CD14-positive monocyte (primary cell): ENCODE measurements around the gene BRDT. TPM values are rescaled to one million over a fixed set of nuclear protein-coding genes. Genes with fewer than 3 reads are reported as not detected.

Experiments used
- DNase-seq, 3 donors: peaks; one replicate each; pipeline ENCODE4 v3.0.0-alpha.2; 2011 to 2022
- H2AFZ ChIP-seq: 2 replicates; pipeline ENCODE4 v1.6.0; 2012; ENCODE audit warnings: mild to moderate bottlenecking, low read depth, low read length, inconsistent platforms; ENCODE audit not compliant: insufficient read depth, poor library complexity, severe bottlenecking
- H3K27ac ChIP-seq, 2 donors: 1 replicate in 1 of 2; 2 replicates in 1 of 2; pipeline ENCODE4 v1.5.1; 2012 to 2013; ENCODE audit warnings: low read length in 2 of 2, control low read depth in 1 of 2, inconsistent platforms in 1 of 2, low read depth in 1 of 2, mild to moderate bottlenecking in 1 of 2
- H3K27me3 ChIP-seq, 2 donors: one replicate each; pipeline versions ENCODE4 v1.6.0 to v1.6.1; 2011 to 2013; ENCODE audit warnings: low read length in 2 of 2; ENCODE audit not compliant: control insufficient read depth in 2 of 2, insufficient read depth in 2 of 2
- H3K36me3 ChIP-seq, 2 donors: replicated peaks in 1 of 2; 1 replicate in 1 of 2; 2 replicates in 1 of 2; pipeline versions ENCODE4 v1.5.1 to v1.6.1; 2012 to 2013; ENCODE audit warnings: low read length in 2 of 2, control low read depth in 1 of 2, inconsistent platforms in 1 of 2, mild to moderate bottlenecking in 1 of 2; ENCODE audit not compliant: insufficient read depth in 2 of 2, control insufficient read depth in 1 of 2
- H3K4me1 ChIP-seq, 2 donors: 1 replicate in 1 of 2; 2 replicates in 1 of 2; pipeline versions ENCODE4 v1.5.1 to v1.6.1; 2012 to 2013; ENCODE audit warnings: low read length in 2 of 2, control low read depth in 1 of 2, inconsistent platforms in 1 of 2, mild to moderate bottlenecking in 1 of 2, moderate library complexity in 1 of 2; ENCODE audit not compliant: insufficient read depth in 2 of 2, control insufficient read depth in 1 of 2
- H3K4me2 ChIP-seq: replicated peaks from 2 replicates; pipeline ENCODE3; 2012; ENCODE audit warnings: low read length, moderate library complexity, mild to moderate bottlenecking; ENCODE audit not compliant: poor library complexity, severe bottlenecking; ENCODE audit errors: extremely low read depth
- H3K4me3 ChIP-seq, 3 experiments: fragments of 200-600 bp in 1 of 3; sonication (generic) in 1 of 3; replicated peaks in 1 of 3; 1 replicate in 2 of 3; 2 replicates in 1 of 3; pipeline ENCODE4 v1.5.1; 2011 to 2013; ENCODE audit warnings: low read length in 3 of 3, mild to moderate bottlenecking in 3 of 3, control low read depth in 2 of 3, low read depth in 2 of 3, inconsistent platforms in 1 of 3, moderate library complexity in 1 of 3
- H3K79me2 ChIP-seq: 2 replicates; pipeline ENCODE4 v1.6.0; 2012; ENCODE audit warnings: mild to moderate bottlenecking, control low read depth, inconsistent platforms, low read length, moderate library complexity; ENCODE audit not compliant: insufficient read depth
- H3K9ac ChIP-seq: 2 replicates; pipeline ENCODE4 v1.6.0; 2017; ENCODE audit warnings: low read length, mild to moderate bottlenecking; ENCODE audit not compliant: insufficient read depth, poor library complexity, severe bottlenecking
- H3K9me3 ChIP-seq, 2 donors: replicated peaks in 1 of 2; 1 replicate in 1 of 2; 2 replicates in 1 of 2; pipeline versions ENCODE4 v1.5.1 to v1.6.1; 2012 to 2013; ENCODE audit warnings: low read length in 2 of 2, control low read depth in 1 of 2; ENCODE audit not compliant: control insufficient read depth in 1 of 2, insufficient read depth in 1 of 2
- H4K20me1 ChIP-seq: 2 replicates; pipeline ENCODE4 v1.6.0; 2012; ENCODE audit warnings: mild to moderate bottlenecking, low read length, control low read depth, moderate library complexity; ENCODE audit not compliant: insufficient read depth
- H3K27ac Mint-ChIP-seq, 7 donors: one replicate each; pipeline ENCODE4 v1.8.0; 2020; ENCODE audit warnings: mild to moderate bottlenecking in 7 of 7, mixed read lengths in 7 of 7, moderate library complexity in 6 of 7, inconsistent platforms in 2 of 7
- H3K27me3 Mint-ChIP-seq, 3 donors: one replicate each; pipeline ENCODE4 v1.8.0; 2021 to 2022; ENCODE audit warnings: low read depth in 3 of 3, mild to moderate bottlenecking in 3 of 3, mixed read lengths in 3 of 3, moderate library complexity in 3 of 3, inconsistent platforms in 1 of 3
- H3K36me3 Mint-ChIP-seq, 2 donors: one replicate each; pipeline ENCODE4 v1.8.0; 2020; ENCODE audit warnings: mixed read lengths in 2 of 2, inconsistent platforms in 1 of 2, mild to moderate bottlenecking in 1 of 2
- H3K4me1 Mint-ChIP-seq: one replicate; pipeline ENCODE4 v1.8.0; 2020; ENCODE audit warnings: mild to moderate bottlenecking, mixed read lengths
- H3K4me3 Mint-ChIP-seq, 2 donors: one replicate each; pipeline ENCODE4 v1.8.0; 2020; ENCODE audit warnings: mild to moderate bottlenecking in 2 of 2, mixed read lengths in 2 of 2, moderate library complexity in 1 of 2
- H3K9me3 Mint-ChIP-seq, 7 donors: one replicate each; pipeline ENCODE4 v1.8.0; 2020 to 2022; ENCODE audit warnings: mixed read lengths in 7 of 7, mild to moderate bottlenecking in 6 of 7, moderate library complexity in 6 of 7, inconsistent platforms in 2 of 7
- WGBS: methylation state at CpG from one replicate; pipeline ENCODE4 v1.1.5; 2013; ENCODE audit warnings: missing lambda C conversion rate; ENCODE audit not compliant: insufficient coverage; 5-methylcytosine and 5-hydroxymethylcytosine counted together
- intact Hi-C, 2 donors: fragments of 100-400 bp; cut with micrococcal nuclease; formaldehyde crosslinking; loops; one replicate each; pipeline versions ENCODE4 v1.15.0 to v1.15.1; 2023
- polyA plus RNA-seq, 3 donors: library from polyadenylated mRNA; depleted of rRNA in 1 of 3; unstranded in 2 of 3; stranded (reverse) in 1 of 3; fragments of 300-500 nt in 2 of 3; fragments of >200 nt in 1 of 3; fragmentation: Illumina TruSeq in 2 of 3; gene quantifications; 1 replicate in 2 of 3; 2 replicates in 1 of 3; pipeline ENCODE4 v1.2.3, GENCODE V29; 2012 to 2021
- TF ChIP-seq, protein P1 (sequence below): fragments of 200-600 bp; IDR thresholded peaks from one replicate; pipeline ENCODE4 v1.8.0; 2022; ENCODE audit warnings: antibody characterized with exemption, mild to moderate bottlenecking

The BRDT gene
- polyA plus RNA-seq, 3 donors: not detected

DNA sequence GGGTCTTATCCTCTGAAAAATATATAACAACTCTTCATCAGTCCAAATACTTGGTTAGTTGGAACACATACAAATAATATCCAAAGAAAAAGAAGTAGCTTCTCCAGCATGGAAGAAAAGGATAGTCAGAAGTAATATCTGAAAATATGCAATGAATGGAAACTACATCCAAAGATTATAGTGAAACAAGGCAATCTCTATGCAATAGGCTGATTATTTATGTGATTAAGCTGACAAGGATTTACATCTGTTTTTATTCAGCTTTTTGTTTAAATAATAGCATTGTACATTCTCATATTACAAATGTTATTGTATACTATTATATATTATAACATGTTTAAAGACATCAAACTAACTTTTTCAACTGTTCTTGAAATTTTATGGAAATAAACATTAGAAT, 48.0 kb upstream of the BRDT start:
- H3K27me3 Mint-ChIP-seq: peaks cover 6 to 10% (median 8%) of the 10 kb centered on the region in 3 donors
- intact Hi-C loops: no loop called here
- no peak overlapping the region for H3K4me3 ChIP-seq
- no peaks in the 10 kb centered on the region for H3K9me3 ChIP-seq
- TF ChIP-seq, protein P1, sequence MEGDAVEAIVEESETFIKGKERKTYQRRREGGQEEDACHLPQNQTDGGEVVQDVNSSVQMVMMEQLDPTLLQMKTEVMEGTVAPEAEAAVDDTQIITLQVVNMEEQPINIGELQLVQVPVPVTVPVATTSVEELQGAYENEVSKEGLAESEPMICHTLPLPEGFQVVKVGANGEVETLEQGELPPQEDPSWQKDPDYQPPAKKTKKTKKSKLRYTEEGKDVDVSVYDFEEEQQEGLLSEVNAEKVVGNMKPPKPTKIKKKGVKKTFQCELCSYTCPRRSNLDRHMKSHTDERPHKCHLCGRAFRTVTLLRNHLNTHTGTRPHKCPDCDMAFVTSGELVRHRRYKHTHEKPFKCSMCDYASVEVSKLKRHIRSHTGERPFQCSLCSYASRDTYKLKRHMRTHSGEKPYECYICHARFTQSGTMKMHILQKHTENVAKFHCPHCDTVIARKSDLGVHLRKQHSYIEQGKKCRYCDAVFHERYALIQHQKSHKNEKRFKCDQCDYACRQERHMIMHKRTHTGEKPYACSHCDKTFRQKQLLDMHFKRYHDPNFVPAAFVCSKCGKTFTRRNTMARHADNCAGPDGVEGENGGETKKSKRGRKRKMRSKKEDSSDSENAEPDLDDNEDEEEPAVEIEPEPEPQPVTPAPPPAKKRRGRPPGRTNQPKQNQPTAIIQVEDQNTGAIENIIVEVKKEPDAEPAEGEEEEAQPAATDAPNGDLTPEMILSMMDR: no peak
- no peak overlapping the region for H3K27ac ChIP-seq
- no peaks in the 10 kb centered on the region for H3K4me1 ChIP-seq
- H3K4me2 ChIP-seq: no peak overlapping the region
- H3K36me3 ChIP-seq: no peaks in the 10 kb centered on the region
- no peak overlapping the region for H2AFZ ChIP-seq
- no peaks in the 10 kb centered on the region for H4K20me1 ChIP-seq
- no peaks in the 10 kb centered on the region for H3K4me1 Mint-ChIP-seq
- H3K27me3 ChIP-seq: no peaks in the 10 kb centered on the region
- no peaks in the 10 kb centered on the region for H3K36me3 Mint-ChIP-seq
- no peak overlapping the region for H3K27ac Mint-ChIP-seq
- H3K4me3 Mint-ChIP-seq: no peak overlapping the region
- DNase-seq: no peak
- no peaks in the 10 kb centered on the region for H3K79me2 ChIP-seq
- peaks cover 0 to 2% (median 0%) of the 10 kb centered on the region in 7 donors for H3K9me3 Mint-ChIP-seq
- H3K9ac ChIP-seq: no peak overlapping the region

DNA sequence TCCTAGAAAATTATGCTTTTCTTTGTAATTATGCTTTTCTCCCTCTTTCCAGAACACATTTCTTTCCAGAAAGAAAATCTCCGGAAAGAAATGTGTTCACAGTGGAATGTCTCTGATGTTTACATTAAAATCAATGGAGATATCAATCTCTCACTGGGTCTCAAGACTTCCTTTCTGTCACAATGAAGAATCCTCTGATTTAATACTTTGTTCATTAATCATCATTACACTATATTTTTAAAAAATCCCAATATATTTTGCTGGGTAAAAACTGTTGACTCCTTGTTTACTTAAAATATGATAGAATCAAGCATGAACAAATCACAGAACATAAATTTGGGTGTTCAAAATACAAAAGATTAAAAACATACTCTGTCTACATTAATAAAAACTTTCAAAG, 36.9 kb upstream of the BRDT start:
- Histone ChIP-seq H3K4me2 (no peak overlapping the region), H3K9ac (no peak overlapping the region), H2AFZ (no peak overlapping the region), H3K79me2 (no peaks in the 10 kb centered on the region), H3K27me3 (no peaks in the 10 kb centered on the region), H3K4me1 (no peaks in the 10 kb centered on the region), H4K20me1 (no peaks in the 10 kb centered on the region), H3K4me3 (no peak overlapping the region), H3K36me3 (no peaks in the 10 kb centered on the region), H3K9me3 (no peaks in the 10 kb centered on the region), H3K27ac (no peak overlapping the region)
- Mint-ChIP-seq H3K4me1 (no peaks in the 10 kb centered on the region), H3K27me3 (peaks cover 5 to 8% (median 7%) of the 10 kb centered on the region in 3 donors), H3K36me3 (no peaks in the 10 kb centered on the region), H3K4me3 (no peak overlapping the region), H3K27ac (no peak overlapping the region), H3K9me3 (no peaks in the 10 kb centered on the region)
- WGBS: no CpG with 5 or more reads among the region's 1 CpG
- TF ChIP-seq, protein P1: no peak
- DNase-seq: no peak
- intact Hi-C loops: no loop called here
